ENCODE measurements around the gene FGF19. TPM values are rescaled to one million over a fixed set of nuclear protein-coding genes. Genes with fewer than 3 reads are reported as not detected.

The FGF19 gene
- total RNA-seq, 1 donor from 2014 or later, result 0.49 TPM

DNA sequence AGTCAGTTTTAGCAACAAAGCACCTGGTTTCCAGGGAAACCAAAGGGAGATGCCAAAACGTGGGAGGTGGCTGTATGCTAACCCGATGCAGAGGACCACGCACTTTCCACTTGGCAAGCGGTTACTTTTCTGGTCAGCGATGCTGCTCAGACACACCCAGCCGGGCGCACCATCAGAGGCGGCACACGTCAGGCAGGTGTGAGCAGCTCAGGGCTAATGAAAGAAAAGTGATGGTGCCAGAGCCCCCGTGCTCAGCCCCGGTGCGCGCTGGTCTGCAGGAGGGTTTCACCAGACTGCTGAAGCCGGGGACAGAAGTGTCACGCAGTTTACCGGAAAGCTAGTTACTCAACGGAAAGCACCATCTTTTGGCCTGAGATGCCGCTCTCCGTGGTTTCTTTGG, 34.3 kb downstream of the FGF19 start:
- no peak for DNase-seq

GRCh38 chr11:69667619-69668604, 35.9 kb downstream of the FGF19 start:
- DNase-seq, result no peak

- DNase-seq, result no peak
These were observed 36.9 kb downstream of the FGF19 start for GRCh38 chr11:69666752-69667536.

DNA sequence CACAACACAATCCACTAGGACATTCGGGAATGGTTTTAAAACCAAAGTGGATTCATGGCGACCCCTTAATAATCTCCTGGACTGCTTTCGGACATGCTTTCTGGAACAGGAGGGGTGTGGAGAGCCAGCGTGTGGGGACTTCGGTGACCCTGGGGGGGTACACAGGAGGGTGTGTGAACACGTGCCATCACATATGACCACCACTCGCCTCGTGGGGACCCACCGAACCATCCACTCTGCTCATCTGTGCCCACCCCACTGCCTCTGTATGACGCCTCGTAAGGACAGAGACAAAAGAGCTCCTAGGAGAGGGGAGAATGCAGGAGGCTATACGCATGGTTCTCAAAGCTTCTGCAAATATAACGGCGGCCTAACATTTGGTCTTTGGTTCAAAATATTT, 37.6 kb downstream of the FGF19 start:
- DNase-seq, result no peak

- no peak for DNase-seq
These were observed 38.2 kb downstream of the FGF19 start for GRCh38 chr11:69665669-69666068.

DNA sequence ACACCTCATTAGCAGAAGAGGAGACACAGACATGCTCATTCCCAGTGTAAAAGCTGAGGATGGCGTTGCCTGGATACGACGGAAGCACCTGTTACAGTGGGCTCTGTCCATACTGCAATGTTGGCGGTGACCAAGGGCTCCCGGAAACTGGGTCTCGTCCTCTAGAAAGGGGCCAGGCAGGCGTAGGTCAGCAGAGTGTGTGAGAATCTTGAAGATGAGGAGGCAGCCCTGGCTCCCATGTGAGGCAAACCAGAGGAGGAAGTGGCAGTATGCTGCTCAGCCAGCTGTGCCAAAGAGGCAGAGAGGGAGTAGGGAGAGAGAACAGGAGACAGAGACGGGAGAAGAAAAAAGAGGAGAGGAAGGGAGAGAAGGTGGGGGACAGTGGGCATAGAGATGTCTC, 38.9 kb downstream of the FGF19 start:
- DNase-seq, result no peak

DNA sequence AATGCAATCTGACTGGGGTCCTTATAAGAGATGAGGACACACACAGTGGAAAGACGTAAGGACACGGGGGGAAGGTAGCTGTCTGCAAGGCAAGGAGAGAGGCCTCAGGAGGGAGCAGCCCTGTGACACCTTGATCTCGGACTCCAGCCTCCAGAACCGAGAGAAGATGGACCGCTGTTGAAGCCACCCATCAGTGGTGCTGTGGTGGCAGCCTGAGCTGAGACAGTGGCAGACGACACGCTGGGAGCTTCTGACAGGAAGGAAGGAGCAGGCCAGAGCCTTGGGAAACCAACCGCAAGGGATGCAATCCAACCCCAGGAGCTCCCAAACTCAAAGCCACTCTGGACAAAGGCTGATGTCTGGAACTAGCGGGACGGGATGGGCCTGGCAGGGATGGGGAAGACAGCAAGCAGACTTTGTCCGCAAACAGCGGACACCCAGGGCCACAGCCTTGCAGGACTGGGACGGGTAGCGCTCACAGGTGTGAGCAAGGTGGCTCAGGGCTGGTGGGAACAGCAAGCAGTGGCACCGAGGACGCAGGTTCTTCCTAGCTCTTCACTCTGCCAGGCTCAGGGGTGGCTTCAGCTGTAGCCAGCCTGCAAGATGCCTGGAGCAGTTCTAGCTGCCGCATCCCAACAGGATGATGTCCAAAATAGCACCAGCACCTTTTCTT, 39.6 kb downstream of the FGF19 start:
- no peak for DNase-seq

DNA sequence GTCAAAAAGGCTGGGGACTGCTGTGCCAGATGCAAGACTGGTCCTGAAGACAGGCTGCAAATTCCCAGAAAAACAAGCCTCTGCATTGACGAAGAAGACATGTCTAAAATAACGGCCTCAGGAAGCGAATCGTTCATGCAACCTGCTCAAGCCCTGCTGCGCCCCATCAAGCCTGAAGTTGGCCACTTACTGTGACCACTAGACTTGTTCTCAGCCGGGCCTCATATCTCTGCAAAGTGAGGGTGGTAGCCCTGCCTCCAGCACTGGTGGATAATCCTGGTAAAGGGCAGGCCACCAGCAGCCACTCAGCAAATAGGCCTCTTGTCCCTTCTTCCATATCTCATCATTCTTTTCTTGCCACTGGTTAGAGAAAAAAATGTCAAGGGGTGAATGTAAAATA, 40.5 kb downstream of the FGF19 start:
- DNase-seq, result no peak

GRCh38 chr11:69662806-69663205, 41.0 kb downstream of the FGF19 start:
- DNase-seq, result no peak

DNA sequence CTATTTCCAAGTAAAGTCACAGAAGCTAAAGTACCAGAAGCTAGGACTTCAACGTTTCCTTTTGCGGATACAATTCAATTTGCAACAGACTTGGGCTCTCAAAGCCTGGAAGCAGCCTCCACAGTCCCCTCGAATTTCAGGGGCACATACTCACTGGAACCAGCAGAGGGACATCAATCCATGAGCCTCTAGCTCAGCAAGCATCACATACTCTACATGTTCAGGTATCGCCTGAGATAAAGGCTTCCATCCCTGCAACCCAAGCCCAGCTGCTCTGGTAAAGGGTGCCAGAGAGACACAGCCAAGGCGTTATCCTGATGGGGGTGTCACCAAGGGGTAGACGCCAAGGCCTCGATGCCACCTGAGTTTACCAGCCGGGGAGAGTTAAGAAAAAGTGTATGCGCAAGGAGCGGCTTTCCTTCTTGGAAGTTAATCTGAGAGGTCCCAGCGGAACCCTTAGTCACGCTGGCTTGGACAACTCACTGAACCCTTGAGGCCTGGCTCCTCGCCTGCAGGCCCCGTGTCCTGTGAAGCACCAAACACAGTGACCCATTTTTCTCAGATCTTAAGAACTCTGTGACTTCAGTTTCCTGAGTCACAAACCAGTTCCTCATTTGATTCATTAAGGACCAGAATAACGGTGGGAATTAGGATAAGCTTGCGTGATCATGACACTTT, 41.7 kb downstream of the FGF19 start:
- no peak for DNase-seq

DNA sequence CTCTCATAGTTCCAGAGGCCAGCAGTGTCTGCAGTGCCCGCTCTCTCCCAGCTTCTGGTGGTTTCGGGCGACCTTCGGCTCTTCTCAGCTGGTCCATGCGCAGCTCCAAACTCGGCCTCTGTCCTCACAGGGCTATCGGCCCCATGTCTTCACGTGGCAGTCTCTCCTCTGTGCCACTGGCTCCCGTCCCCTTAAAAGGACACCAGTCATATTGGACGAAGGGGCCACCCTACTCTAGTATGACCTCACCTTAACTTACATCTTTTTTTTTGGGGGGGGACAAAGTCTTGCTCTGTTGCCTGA, 42.5 kb downstream of the FGF19 start:
- no peak for DNase-seq

- DNase-seq, result no peak
These were observed 43.8 kb downstream of the FGF19 start for GRCh38 chr11:69660001-69660500.

GRCh38 chr11:69659591-69659990, 44.2 kb downstream of the FGF19 start:
- DNase-seq, result no peak

GRCh38 chr11:69658626-69659450, 45.0 kb downstream of the FGF19 start:
- no peak for DNase-seq

GRCh38 chr11:69657911-69658625, 45.8 kb downstream of the FGF19 start:
- no peak for DNase-seq

DNA sequence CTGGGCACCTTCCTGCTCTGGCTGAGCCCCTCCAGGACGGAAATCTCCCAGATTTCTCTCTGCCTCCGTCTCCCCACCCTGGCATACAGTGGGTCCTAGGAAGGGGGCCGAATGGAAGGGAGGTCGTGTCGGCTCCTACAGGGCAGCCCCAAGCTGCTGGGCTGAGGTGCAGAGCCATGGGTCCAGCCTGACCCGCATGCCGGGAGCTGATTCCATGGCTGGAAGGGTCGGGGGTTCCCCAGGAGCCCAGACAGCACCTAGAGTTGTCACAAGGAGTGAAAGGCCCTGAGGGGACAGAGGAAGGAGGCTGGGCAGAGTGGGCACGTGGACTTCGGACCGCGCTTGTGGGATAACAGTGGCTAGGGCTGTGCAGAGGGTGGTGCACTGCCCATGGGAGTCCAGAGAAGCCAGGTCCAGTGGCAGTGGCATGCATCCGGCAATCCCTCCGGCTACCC, 46.3 kb downstream of the FGF19 start:
- DNase-seq, result no peak

- no peak for DNase-seq
These were observed 47.0 kb downstream of the FGF19 start for GRCh38 chr11:69656536-69657455.

- DNase-seq, result no peak
These were observed 48.1 kb downstream of the FGF19 start for GRCh38 chr11:69655479-69656428.

Data from skin of body (tissue), 2 donors.